HEK293 (cell line): ENCODE data around the gene GPN3.

Experiments
- MYNN ChIP-seq: fragments of 450-650 bp; formaldehyde crosslinking; IDR thresholded peaks from 2 replicates; pipeline ENCODE4 v1.5.1; 2016; ENCODE audit warnings: missing biosample characterization, missing genetic modification characterization, borderline replicate concordance
- SETDB1 ChIP-seq: IDR thresholded peaks from one replicate; pipeline ENCODE4 v1.6.1; 2017; ENCODE audit warnings: mild to moderate bottlenecking, low read length, moderate library complexity, mixed read lengths; ENCODE audit not compliant: insufficient read length
- ZNF214 ChIP-seq: fragments of 450-650 bp; formaldehyde crosslinking; IDR thresholded peaks from 2 replicates; pipeline ENCODE4 v1.5.1; 2017; ENCODE audit warnings: missing biosample characterization, mild to moderate bottlenecking, missing genetic modification characterization, borderline replicate concordance
- ZNF24 ChIP-seq: fragments of 450-650 bp; formaldehyde crosslinking; IDR thresholded peaks from 2 replicates; pipeline ENCODE4 v1.5.1; 2016; ENCODE audit warnings: missing biosample characterization, missing genetic modification characterization
- ZNF76 ChIP-seq: fragments of 450-650 bp; formaldehyde crosslinking; IDR thresholded peaks from 2 replicates; pipeline ENCODE4; 2016; ENCODE audit warnings: low read depth, missing biosample characterization, missing genetic modification characterization, borderline replicate concordance
- TF ChIP-seq, protein P1 (sequence below): fragments of 450-650 bp; formaldehyde crosslinking; IDR thresholded peaks from 2 replicates; pipeline ENCODE4 v1.5.1; 2016; ENCODE audit warnings: missing biosample characterization, missing genetic modification characterization

DNA sequence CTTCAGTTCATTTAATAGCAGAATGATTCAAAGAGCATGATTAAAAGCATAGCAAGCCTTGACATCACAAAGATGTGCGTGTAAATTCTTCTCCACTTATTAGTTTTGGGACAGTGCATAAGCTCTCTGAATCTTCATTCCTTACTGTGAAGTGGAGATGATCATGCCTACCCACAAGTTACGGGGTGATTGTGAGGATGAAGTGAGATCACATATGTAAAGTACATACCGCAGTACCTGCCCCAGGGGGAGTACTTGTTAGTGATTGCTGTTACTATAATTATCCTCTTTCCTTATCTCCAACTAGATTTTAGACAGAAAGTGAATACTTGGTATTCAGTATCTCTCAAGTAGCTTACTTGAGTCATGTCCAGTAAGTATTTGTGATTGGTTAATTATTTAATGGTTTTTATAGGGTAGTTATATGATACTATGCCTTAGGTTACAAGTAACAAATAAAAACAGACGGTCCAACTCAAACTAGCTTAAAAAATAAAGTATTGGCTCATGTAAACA, 40.1 kb upstream of the GPN3 start:
- TF ChIP-seq, protein P1, sequence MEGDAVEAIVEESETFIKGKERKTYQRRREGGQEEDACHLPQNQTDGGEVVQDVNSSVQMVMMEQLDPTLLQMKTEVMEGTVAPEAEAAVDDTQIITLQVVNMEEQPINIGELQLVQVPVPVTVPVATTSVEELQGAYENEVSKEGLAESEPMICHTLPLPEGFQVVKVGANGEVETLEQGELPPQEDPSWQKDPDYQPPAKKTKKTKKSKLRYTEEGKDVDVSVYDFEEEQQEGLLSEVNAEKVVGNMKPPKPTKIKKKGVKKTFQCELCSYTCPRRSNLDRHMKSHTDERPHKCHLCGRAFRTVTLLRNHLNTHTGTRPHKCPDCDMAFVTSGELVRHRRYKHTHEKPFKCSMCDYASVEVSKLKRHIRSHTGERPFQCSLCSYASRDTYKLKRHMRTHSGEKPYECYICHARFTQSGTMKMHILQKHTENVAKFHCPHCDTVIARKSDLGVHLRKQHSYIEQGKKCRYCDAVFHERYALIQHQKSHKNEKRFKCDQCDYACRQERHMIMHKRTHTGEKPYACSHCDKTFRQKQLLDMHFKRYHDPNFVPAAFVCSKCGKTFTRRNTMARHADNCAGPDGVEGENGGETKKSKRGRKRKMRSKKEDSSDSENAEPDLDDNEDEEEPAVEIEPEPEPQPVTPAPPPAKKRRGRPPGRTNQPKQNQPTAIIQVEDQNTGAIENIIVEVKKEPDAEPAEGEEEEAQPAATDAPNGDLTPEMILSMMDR (tag by site-specific recombination) = no peak
- no peak for TF ChIP-seq ZNF24 (tag by site-specific recombination)
- no peak for TF ChIP-seq ZNF214 (tag by site-specific recombination)
- no peak for TF ChIP-seq ZNF76 (tag by site-specific recombination)
- TF ChIP-seq SETDB1 = no peak
- no peak for TF ChIP-seq MYNN
